GM21529 (cell line): ENCODE measurements around the gene WHRN.

ENCODE experiments used
- ATAC-seq: cut with Tn5 transposase; IDR thresholded peaks from one replicate; pipeline ENCODE4 v1.9.1; 2021; ENCODE audit not compliant: unreplicated experiment

The WHRN gene

DNA sequence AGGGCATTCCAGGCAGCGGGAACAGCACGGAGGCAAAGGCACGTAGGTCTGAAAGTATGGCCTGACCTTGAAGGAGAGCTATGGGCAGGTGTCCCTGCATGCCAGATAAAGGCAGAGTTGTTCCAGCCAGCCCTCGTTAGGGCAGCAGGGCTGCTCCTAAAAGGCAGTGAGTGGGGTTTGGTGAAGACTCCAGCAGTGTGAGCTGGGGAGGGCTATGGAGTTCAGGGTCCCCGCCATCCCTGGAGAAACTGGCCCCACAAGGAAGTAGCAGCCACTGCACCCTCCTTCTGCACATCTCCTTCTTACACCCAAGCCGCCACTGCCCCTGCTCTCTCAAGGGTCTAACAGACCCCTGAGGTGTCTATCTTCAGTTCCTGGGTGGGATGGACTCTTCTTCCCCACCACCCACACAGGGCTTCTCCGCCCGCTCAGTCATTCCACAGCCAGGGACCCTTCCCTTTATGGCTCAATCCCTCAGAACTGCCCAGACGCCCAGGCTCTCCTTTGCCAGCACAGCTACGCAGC, 118.8 kb downstream of the WHRN start:
- no peak for ATAC-seq

DNA sequence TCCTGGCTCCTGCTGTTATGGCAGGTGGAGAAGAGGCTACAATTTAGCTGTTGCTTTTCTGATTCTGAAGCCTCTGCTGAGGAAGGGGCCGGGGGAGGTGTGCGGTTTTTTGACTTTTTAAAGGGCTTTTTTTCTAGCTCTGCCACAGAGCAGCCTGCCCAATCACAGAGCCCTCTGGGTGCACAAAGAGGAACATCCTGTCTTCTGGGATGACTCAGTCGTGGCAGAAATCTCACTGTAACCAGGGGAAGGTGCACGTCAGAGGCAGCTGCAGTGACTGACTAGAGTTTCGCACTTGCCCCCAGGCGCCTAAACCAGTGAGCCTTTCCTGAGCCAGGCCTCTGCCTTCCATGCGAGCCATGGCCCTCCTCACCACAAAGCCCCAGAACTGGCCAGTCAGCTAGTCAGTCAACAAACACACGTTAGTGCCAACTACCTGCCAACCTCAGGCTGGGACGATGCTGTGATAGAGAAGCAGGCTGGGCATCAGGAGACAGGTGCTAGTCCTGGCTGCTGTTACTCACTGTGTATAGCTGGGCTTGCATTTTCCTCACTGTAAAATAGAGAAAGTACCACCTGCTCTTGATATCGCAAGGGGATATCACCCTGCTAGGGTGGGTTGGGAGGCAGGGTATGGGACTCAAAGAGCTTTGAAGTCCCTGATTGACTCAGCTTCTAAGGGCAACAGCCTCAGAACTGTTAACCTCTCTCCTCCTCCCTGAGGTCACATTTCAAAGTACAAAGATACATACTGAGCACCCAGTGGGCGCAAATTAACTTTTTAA, 119.7 kb downstream of the WHRN start:
- ATAC-seq, result peak; percentile 81

DNA sequence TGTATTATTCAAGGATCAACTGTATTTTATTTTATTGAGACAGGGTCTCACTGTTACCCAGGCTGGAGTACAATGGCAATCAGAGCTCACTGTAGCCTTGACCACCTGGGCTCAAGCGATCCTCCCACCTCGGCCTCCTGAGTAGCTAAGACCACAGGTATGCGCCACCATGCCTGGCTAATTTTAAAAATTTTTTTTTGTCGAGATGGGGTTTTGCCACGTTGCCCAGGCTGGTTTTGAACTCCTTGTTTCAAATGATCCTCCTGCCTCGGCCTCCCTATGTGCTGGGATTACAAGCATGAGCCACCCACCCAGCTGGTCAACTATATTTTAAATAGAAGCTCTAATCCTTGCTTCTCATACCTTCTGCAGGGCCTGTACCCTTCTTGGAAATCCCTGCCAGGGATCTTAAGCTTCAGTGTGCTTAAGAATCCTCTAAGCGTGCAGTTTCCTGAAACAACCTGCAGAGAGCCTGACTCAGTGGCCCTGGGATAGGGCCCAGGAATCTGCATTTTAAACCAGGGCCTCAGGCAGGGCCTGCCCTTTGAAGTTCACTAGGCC, 120.4 kb downstream of the WHRN start:
- no peak for ATAC-seq

DNA sequence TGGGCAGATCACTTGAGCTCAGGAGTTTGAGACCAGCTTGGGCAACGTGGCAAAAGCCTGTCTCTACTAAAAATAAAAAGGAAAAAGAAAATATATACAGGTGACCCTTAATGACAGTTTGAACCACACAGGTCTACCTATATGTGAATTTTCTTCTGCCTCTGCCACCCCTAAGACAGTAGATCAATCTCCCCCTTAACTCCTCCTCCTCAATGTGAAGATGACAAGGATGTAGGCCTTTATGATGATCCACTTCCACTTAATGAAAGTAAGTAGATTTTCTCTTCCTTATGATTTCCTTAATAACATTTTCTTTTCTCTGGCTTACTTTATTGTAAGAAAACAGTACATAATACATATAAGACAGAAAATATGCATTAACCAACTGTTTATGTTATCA, 120.9 kb downstream of the WHRN start:
- no peak for ATAC-seq

DNA sequence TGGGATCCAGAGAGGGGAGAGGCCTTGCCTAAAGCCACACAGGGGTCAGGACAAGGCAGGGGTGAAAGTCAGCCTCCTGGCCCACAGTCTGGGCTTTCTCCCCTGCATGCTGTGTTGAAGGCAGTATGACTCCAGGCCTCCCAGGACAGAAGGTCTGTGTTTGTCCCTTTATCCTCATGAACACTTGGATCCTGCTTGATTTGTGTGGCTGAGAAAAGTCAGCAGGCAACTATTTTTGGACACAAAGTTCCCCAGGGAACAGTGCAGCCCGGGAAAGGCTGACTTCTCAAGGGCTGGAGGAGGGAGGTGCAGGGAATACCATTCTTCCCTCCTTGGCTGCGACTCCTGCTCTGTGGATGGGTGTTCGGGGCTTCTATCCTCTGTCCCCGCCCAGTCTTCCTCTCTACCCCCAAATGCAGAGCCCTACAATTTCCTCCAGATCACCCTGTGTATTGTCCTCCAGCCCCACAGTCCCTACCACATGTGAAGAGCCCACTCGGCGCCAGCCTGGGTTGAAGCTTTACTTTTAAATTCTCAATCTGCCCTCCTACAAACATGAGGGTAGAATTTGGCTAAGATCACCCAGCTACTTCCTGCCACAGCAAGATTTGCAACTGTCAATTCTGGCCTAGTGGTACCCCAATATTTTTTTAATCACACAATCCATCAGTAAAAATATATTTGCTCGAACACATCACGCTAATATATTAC, 121.6 kb downstream of the WHRN start:
- no peak for ATAC-seq

DNA sequence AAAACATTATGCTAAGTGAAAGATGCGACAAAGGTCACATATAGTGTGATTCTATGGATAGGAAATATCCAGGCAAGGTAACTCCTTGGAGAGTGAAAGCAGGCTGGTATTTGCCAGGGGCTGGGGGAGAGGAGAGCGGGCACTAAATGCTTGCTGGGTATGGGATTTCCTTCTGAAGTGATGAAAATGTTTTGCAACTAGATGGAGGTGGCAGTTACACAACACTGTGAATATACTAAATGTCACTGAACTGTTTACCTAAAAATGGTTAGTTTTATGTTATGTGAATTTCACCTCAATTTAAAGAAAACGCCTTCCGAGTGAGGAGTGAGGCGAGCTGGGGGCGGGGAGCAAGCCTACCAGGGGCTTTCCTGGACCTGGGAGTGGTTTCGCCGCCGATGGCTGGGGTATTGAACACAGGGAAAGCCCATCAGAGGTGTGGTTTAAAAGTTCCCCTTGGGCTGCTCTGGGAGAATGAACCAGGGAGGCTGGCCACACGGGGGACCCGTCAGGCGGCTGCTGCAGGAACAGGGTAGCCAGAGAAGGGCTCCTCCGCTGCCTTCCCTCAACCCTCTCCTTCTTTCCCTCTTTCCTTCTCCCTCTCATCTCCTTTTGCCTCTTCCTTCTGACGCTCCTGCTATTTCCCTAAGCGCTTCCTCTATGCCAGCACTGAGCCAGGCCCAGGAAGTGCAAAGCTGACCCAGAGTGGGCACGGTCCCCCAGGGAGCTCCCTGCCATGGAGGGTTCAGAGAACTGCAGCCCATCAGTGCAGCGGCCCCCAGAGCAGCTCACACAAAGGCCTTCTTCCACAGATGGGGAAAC, 122.4 kb downstream of the WHRN start:
- peak; percentile 19 for ATAC-seq

DNA sequence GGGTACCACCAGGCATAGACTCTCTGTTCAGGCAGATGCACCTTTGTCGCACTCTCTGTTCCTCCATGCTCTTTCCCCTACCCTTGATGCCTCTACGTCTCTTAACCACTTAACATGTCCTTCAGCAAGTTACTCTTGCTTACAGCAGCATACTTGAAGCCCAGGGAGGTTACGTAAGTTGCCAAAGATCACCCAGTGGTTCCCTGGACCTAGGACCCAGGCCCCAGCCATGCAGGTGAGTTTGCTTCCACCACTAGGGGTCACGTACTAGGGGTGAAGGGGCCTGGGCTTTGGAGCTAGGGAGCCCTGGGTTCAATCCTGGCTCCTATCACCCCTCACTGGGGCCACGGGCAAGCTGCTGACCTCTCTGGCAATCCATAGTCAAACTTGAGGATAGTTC, 126.4 kb downstream of the WHRN start:
- no peak for ATAC-seq

DNA sequence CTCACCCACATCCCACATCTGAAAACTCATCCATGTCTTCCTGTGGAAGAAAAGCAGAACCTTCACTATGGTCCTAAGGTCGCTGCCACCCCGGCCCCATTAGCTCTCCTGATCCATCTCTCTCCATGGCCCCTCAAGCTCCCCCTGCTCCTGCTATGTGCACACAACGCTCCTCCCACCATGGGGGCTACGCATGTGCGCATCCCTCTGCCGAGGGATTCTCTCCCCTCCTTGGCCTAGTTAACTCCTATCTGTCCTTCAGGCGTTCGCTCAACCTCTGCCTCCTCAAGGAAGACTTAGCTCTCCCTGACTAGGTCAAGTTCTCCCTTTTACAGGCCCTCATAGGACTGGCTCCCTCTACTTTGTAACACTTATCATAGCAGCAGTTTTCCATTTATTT, 127.3 kb downstream of the WHRN start:
- no peak for ATAC-seq

DNA sequence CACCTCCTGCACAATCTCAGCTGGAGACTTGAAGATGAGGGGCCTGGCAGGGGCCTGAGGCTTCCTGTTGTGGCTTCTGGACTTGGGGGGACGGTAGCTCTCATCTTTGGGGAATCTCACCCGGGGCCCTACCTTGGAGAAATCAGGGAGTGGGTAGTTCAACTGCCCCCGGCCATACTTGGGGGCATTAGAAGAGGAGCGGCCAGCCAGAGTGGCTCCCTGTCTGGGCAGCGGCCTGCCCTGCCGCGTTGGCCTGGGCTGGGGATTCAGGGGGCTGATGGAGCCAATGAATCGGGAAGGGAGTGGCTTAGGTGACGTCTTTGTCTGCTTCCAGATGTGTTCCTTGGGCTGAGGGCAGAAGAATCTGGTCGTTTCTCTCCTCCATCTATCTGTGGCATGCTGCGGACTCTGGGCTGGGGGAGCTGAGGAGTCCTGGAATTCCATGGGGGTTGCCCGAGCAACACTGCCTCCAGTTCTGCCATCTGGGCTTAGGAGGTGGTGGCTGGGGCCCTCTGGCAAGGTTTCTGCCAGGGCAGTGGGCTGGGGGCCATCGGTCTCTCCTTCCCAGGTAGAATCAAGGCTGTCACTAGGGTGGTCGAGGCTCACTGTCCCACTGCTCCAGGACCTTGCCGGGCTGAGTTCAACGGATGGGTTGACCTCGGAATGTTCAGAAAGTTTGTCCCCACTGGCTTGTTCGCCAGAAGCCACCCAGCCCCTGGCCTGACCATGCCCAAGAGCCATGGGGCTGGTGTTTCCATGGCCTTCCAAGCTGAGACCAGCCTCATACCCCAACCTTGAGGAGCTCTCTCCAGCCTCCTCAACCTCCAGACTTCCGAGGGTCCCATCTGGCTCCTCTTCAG, 128.5 kb downstream of the WHRN start:
- no peak for ATAC-seq

DNA sequence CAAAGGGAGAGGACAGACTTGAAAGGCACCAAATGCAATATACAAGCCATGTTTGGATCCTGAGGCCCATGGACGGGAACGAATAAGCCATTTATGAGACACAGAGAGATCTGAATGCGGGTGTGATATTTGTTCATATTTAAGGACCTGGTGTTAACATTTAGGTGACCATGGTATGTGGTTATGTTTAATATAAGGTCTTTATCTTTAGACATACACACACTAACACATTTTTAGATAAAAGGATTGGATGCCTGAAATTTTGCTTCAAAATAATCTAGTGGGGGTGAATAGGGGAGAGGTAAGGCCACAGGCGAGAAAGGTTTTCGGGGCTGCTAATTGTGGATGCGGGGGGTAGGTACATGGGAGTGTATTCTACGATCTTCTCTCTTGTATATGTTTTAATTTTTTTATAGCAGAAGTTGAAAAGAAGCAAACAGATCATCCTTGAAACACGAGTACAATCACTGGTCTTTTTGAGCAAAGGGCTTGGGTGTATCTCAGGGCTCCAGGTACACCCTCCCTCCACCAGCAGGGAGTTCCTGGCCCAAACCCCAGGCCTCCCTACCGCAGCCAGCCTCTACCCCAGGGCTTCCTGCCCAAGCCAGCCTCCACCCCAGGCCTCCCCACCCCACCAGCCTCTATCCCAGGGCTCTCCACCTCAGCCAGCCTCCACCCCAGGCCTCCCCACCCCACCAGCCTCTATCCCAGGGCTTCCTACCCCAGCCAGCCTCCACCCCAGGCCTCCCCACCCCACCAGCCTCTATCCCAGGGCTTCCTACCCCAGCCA, 129.7 kb downstream of the WHRN start:
- no peak for ATAC-seq

DNA sequence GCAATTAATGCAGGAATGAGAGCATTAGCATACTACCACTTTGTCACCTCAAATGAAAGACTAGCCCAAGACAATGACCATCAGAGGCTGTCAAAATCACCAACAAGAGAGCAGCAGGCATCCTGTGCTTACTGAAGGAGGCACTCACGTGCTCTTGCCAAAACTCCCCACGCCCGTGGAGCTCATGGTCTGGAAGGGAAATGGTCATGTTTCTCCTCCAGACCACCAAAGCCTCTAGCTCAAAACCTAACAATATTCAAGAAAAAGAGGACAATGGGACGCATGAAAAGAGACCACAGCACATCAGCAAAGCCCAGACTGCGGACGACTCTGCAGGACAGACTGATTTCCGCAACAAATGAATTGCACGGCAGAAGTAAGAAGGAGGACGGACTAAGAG, 130.3 kb downstream of the WHRN start:
- ATAC-seq, result no peak

DNA sequence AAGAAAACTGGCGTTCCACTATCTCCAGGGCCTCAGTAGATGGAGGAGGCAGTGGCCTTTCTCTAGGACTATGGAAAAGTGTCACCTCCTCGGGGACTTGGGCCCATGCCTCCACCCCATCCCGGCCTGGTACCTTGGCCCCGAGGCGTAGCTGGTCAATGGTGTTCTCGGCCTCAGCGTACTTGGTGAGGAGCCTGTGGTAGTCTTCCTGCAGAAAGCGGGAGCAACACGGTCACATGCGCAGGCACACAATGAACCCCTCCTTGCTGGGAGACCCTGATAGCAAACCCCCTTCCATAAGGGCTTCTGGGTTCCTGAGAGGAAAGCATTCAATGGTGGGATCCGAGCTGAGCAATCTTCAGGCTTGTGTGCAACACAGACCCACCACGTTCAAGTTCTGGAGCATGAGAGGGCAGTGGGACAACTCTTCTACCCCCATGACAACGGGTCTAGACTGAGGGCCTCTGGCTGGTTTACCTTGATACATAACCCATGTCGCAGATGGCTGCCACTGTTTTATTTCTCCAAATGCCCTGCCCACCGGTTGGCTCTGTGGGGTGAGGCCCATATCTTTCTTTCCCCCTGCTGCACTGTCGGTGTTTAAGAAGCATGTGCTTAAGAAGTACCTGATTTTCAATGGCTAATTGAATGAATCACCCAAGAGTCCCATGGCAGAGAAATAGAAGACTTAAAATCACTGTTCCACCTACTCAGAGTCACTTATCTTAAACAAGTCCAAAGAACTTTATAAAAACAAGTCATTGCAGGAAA, 131.1 kb downstream of the WHRN start:
- no peak for ATAC-seq

DNA sequence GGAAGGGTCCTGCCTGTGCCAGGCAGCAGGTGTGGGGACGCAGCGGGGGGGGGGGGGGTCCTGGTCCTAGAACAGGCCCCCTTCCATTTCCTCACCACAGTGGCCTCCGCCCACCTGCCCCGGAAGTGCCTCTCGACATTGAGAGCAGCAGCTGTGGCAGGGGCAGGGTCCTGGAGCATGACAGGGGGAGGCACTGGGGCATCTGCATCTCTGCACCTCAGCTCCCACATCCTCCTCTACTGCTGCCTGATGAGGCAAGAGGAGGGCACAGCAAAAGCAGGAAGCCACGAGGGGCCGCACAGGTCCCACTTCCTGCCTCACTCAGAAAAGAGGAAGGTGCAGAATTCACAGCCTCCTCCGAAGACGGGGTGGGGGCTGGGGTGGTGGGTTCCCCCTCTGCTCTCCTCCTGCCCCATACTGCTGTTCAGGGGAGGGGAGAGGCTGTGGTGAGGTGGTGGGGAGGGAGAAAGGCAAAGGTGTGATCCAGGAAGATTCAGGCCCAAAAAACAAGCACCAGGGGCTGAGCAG, 132.3 kb downstream of the WHRN start:
- peak; percentile 94 for ATAC-seq

DNA sequence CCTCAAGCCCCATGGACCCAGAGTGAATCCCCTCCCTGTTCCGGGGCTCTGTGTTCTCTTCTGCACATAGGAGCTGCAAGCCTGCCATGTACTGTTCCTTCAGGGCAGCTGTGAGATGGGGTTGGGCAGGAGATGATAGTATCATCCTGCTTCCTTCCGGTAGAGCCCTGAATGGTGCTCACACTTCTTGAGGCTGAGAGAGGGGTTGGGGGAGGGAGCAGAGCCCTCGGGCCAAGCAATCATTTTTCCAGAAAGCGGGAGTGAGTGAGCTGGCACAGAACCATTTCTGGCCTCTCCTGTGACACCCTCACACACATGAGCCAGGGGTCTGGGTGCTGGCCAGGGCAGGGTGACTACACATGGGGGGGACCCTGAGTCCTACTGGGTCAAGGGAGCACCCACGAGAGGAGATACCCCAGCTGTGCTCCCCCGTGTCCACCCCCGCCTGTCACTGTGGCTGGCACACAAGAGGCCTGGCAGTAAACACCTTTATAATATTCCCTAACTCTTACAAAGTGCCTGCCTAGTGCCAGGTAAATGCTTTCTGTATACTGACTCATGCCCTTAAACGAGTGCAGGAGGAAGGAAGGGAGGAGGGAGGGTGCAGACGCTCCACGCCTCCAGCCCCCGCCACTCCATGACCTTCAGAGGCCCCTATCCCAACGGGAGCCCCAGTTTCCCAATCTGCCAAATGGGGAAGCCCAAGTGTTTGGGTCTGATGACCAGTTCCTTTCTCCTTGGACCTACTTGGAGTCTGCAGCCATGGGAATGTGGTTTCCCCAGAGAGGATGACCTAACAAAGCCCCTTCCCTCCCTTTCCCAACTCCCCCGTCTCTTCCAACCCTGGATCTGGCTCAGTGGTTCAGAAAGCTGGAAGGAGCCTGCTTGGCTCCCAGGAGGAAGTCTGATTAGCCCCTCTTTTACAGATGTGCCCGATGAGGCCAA, 133.0 kb downstream of the WHRN start:
- peak; percentile 23 for ATAC-seq

DNA sequence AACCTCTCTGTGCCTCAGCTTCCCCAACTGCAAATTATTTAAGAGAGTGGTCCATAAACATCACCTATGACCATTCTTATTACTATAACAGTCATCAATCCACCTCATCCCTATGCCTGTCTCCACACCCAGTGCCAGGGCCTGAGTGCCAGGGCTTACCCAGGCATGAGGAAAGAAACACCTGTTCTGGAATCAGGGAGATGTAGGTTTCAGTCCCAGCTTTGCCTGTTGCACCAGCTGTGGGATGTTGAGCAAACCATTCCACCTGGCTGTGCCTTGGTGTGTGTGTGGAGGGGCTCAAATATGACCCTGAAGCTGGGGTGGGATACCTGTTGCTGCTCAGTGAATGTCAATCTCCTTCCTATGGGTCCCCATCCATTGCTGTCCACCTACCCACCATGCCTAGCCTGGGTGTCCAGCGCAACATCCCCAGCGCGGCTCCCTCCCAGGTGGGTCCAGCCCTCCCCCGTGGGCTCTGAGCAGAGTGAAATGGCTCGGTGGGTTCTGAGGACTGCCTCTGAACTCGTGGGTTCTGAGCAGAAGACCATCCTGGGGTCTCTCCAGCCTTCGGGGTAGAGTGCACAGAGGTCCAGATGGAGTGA, 133.8 kb downstream of the WHRN start:
- no peak for ATAC-seq

DNA sequence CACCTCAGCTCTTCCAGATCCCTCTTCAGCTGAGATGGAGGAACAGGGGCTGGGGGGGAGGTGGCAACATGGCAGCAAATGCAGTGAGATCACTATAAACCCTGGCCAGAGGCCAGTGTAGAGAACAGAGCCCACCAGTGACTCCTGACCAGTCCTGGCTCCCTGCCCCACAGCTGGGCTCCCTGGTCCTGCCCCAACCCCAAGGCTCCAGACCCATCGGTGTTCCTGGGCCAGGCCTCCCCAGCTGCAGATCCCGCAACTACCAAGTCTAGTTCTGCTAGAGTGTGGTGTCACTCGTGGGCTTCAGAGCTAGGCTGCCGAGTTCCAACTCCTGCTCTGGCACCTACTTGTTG, 134.3 kb downstream of the WHRN start:
- ATAC-seq, result no peak
